Retinal pigment epithelial cell (primary cell): ENCODE data around the gene LRRC25.

Source experiments
- DNase-seq: peaks from one replicate; pipeline ENCODE4 v3.0.0-alpha.2; 2010; ENCODE audit warnings: low read depth
- H3K4me3 ChIP-seq: 2 replicates; pipeline ENCODE4 v1.5.1; 2011; ENCODE audit warnings: mild to moderate bottlenecking, low read length, control low read depth, moderate library complexity
- TF ChIP-seq, protein P1 (sequence below): conservative IDR thresholded peaks from 2 replicates; pipeline ENCODE4 v1.5.1; 2011; ENCODE audit warnings: low read depth, low read length, control low read depth, inconsistent platforms

The LRRC25 gene

DNA sequence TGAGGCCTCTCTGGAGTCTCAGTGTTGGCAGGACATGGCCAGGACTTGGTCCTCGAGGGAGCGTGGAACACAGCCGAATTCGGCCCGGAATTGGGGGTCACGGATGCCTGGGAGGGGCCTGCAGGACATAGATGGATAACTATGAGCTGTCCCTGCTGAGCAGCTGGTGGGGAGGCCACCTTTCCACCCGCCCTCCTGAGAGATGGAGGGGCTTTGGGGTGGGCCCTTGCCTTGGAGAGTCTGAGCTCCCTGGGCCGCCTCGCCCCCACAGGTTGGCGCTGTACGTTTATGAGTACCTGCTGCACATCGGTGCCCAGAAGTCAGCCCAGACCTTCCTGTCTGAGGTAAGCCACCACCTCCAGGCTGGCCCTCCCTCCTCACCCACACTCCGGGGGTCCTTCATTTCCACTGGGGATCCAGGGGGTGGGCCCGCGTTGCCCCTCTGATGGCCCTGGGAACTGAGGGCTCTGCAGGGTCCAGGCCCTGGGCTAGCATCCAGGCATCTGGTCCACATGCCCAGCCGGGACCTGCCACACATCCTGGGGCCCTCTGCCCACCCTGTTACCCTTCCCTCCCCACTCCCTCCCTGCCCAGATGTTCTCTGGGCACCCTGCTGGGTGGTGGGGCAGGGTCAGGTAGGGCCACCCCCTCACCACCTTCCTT, 29.8 kb upstream of the LRRC25 start:
- TF ChIP-seq, protein P1, sequence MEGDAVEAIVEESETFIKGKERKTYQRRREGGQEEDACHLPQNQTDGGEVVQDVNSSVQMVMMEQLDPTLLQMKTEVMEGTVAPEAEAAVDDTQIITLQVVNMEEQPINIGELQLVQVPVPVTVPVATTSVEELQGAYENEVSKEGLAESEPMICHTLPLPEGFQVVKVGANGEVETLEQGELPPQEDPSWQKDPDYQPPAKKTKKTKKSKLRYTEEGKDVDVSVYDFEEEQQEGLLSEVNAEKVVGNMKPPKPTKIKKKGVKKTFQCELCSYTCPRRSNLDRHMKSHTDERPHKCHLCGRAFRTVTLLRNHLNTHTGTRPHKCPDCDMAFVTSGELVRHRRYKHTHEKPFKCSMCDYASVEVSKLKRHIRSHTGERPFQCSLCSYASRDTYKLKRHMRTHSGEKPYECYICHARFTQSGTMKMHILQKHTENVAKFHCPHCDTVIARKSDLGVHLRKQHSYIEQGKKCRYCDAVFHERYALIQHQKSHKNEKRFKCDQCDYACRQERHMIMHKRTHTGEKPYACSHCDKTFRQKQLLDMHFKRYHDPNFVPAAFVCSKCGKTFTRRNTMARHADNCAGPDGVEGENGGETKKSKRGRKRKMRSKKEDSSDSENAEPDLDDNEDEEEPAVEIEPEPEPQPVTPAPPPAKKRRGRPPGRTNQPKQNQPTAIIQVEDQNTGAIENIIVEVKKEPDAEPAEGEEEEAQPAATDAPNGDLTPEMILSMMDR = no peak

DNA sequence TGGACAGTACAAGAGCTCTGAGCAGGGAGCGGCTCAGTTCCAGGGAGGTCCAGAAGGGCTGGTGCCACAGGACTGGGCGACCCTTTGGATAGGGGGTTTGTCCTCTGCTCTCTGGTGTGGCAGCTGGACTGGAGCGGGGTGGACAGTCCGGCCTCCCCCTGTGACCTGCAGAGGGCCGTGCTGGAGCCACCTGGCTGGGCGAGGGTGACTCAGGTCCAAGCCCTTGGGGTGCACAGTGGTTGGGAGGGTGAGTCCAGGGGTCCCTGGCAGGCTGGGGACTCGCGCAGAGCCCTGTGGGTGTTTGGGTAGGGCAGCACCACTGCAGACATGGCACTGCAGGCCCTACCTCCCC, 29.0 kb upstream of the LRRC25 start:
- H3K4me3 ChIP-seq = no peak overlapping the region
- DNase-seq = no peak
- TF ChIP-seq, protein P1 = no peak

More for the DNA sequence above, 29.8 kb upstream of the LRRC25 start:
- no peak for DNase-seq
- H3K4me3 ChIP-seq = no peak overlapping the region

DNA sequence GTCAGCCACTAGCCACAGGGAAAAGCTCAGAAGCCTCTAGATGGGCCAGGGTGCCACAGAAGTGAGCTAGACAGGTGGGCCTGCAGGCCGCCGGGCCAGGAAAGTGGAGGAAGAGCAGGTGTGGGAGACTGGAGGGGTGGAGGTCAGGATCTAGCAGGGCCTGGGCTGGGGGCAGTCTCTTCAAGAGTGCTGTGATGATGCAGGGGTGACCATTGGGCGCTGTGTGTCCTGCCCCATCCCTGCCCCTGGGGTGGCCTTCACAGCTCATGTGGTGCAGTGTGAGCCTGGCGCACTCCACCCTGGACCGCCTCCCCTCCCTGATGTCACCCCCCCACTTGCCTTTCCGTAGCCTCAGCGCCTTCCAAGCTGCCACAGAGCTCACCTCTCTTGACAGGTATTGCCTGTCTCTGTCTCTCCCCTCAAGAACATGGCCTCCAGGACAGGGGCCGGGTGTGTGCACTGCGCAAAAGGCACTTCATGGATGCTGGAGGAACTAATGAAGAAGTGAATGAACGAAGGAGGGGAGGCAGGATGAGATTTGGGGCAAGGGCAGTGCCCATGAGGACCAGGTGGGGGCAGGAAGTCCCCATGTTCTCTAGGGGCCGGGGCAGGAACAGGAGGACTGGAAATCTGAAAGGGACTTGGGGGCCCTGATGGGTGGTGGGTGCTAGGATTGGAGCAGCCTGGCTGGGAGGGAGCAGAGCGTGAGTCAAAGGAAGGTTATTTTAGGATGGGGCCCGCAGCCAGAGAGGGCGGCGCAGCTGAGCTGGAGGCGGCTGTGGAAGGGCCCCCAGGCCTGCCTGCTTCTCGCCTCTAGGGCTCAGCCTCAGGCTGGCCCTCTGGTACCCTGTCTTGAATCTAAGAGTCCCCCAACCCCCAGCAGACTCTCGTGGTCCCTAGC, 28.3 kb upstream of the LRRC25 start:
- no peak overlapping the region for H3K4me3 ChIP-seq
- DNase-seq = no peak
- TF ChIP-seq, protein P1 = no peak

DNA sequence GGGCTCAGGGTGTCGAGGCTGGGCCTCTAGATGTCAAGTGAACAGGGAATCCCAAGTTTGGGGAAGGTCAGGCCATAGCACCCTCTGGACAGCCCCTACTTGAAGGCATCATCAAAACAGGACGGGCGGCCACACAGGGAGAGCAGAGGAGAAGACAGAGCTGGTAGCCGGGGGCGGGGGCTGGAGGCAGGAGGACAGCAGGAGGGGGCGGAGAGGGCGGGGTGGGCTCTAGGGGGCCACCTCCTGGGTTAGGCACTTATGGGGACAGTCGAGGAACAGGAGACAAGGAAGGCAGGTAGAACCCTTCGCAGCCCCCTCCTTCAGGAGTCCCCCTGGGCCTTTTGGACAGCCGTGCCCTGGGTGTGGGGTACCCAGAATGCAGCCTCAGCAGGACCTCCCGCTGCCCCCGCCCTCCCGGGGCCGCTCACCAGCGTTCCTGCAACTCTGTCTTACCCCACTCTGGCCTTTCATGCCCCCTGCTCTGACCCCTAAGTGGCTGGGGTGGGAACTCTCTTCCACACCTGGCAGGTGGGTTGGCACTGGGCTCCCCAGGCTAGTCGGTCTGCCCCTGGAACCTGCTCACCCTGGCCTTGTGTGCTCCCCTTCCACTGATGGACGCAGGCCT, 27.6 kb upstream of the LRRC25 start:
- TF ChIP-seq, protein P1 = no peak
- no peak overlapping the region for H3K4me3 ChIP-seq
- no peak for DNase-seq

DNA sequence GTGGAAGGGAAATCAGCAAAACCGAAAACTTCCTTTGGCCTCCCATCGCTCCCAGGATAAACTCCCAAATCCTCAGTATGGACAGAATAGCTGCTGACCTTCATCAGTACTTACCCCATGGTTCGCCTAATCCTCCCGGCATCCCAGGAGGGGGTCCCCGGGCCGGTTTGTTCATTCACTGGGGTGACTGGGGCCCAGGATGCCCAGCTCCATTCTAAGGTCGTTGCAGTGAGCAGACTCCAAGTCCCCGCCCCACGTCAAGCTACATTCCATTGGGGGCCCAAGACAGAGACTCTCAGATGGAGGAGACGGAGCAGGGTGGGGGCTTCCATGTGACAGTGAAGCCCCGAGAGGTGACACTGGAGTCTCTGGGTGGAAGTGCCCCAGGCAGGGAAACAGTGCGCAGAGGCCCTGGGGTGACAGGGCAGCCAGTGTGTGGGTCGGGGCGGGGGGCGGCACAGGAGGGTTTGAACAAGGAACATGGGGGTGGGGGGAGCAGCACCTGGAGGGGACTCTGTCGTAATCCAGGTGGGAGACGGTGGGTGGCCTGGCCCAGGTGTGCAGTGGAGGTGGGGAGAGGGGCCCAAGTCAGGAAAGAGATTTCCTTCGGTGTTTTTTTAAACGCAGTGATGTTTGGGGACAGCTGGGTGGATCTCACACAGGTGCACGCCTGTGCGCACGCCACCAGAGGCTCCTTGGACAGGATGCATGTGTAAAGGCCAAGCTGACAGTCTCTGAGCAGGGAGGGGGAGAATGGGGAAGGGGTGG, 26.9 kb upstream of the LRRC25 start:
- TF ChIP-seq, protein P1 = no peak
- no peak for DNase-seq
- H3K4me3 ChIP-seq = no peak overlapping the region

DNA sequence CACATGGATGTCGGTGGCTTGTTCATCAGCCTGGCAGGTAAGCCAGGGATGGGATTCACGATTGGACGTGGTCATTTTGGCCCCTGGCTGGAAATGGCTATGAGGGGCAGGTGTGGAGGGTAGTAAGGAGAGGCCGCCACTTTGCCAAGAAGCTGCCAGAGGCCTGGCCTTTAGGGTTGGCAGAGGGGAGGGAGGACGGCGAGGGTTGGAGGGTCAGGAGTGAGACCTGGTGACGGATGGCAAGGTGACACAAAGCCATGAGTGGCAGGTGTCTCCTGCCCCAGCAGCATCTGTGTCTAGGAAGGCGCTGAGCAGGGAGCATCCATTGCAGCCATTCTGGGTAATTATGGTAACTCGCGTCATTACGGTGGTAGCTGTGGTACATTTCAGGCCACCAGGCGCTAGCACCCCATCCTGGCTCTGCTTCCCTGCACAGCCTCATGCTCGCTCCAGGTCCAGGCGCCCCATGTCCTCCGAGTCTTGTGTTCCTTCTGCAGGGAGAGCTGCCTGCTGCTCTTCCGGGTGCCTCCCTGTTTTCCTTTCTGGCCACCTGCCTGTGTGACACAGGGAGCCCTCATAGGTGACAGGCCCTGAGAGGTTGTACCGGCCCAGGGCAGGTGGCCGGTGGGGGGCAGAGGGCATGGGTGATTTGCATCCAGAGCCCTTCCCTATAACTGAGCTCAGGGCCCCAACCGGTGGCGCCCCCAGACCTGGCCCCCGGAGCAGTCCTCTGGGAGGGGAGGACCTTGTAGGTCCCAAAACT, 26.0 kb upstream of the LRRC25 start:
- H3K4me3 ChIP-seq = no peak overlapping the region
- TF ChIP-seq, protein P1 = no peak
- DNase-seq = no peak
